Measurements from ENCODE around the gene CGRRF1. TPM values are rescaled to one million over a fixed set of nuclear protein-coding genes. Genes with fewer than 3 reads are reported as not detected.

CGRRF1 gene
- total and polyA plus RNA-seq, 9 of the 15 experiments (the other 6 are each of a cell fraction or from before 2014, with no cell fraction given), result 2.8 to 15.8 (median 4.6) TPM

- TF ChIP-seq ZHX1 (conservative IDR thresholded peaks at IDR 0.05; ENCODE audit: low read length), result no peak
- no peak for TF ChIP-seq RREB1 (CRISPR knock-in tag; IDR thresholded peaks at IDR 0.05)
- TF ChIP-seq SIN3A (IDR thresholded peaks at IDR 0.05; ENCODE audit: borderline replicate concordance in 2 of 2, control insufficient read depth in 1 of 2, low read depth in 2 of 2, low read length in 2 of 2), result no peak; a peak in 1 of 4 replicates
- no peak for TF ChIP-seq KAT2B (IDR thresholded peaks at IDR 0.05; ENCODE audit: low read depth, low read length)
- TF ChIP-seq ZNF561 (CRISPR knock-in tag; conservative IDR thresholded peaks at IDR 0.05), result no peak
- TF ChIP-seq ZC3H4 (CRISPR knock-in tag; IDR thresholded peaks at IDR 0.05; ENCODE audit: borderline replicate concordance), result no peak
- no peak for TF ChIP-seq ELK1 (CRISPR knock-in tag; IDR thresholded peaks at IDR 0.05)
- no peak for TF ChIP-seq ATF1 (CRISPR knock-in tag; IDR thresholded peaks at IDR 0.05)
- TF ChIP-seq ATF1 (tag; IDR thresholded peaks at IDR 0.05), result no peak
- no peak for TF ChIP-seq ARID1B (IDR thresholded peaks at IDR 0.05)
- TF ChIP-seq PHF20 (IDR thresholded peaks at IDR 0.05; ENCODE audit: partially characterized antibody), result no peak
- TF ChIP-seq CSDE1 (IDR thresholded peaks at IDR 0.05), result no peak
- TF ChIP-seq ZNF282 (CRISPR knock-in tag; IDR thresholded peaks at IDR 0.05), result no peak
- TF ChIP-seq ASH1L (IDR thresholded peaks at IDR 0.05; ENCODE audit: borderline replicate concordance, low read depth, partially characterized antibody), result no peak
- no peak for TF ChIP-seq TSC22D4 (tag; IDR thresholded peaks at IDR 0.05)
- no peak for TF ChIP-seq DNMT1 (IDR thresholded peaks at IDR 0.05)
- TF ChIP-seq RCOR1 (IDR thresholded peaks at IDR 0.05; ENCODE audit: borderline replicate concordance in 1 of 2, low read depth in 2 of 2, low read length in 2 of 2), result peak in 1 of 2 experiments; percentile 73; a peak in 2 of 4 replicates
Measured at GRCh38 chr14:54564868-54565784, 55.4 kb downstream of the CGRRF1 start (continued).

All from K562 (cell line).